ENCODE results near the gene FUOM.

GRCh38 chr10:133357285-133358161, at the start of gene FUOM:
- TF ChIP-seq POLR2A (IDR thresholded peaks at IDR 0.05) = peak in 2 of 4 donors; percentile 57 to 65
- no peak for TF ChIP-seq CTCF (IDR thresholded peaks at IDR 0.05)
- TF ChIP-seq EP300 (IDR thresholded peaks at IDR 0.05) = no peak

All from upper lobe of left lung (tissue), 4 donors.